ENCODE results near the gene DYDC2. TPM values are rescaled to one million over a fixed set of nuclear protein-coding genes. Genes with fewer than 3 reads are reported as not detected.

The DYDC2 gene
- total RNA-seq, 2 donors from 2014 or later, result not detected

DNA sequence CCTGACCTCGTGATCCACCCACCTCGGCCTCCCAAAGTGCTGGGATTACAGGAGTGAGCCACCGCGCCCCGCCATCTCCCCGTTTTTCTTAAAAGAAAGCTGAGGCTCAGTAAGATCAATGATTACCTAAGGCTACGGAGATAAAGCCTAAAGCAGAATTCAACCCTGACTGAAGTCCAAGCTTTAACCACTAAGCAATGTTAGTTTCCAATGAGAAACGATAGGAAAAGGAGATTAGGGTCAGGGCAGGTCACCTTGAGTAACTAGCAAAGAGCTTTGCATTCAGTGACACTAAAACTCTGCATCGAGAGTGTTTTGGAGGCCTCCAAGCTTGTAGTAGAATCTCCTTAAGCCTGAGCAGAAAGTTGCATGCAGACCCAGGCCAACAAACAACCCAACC lies 34.2 kb downstream of the DYDC2 start:
- H3K27ac Mint-ChIP-seq, result no peak overlapping the region
- H3K27me3 Mint-ChIP-seq, result peaks cover 3 to 8% of the 10 kb centered on the region in 2 donors
- H3K4me3 Mint-ChIP-seq, result no peak overlapping the region
- DNase-seq (ENCODE audit: low spot score), result no peak
- no peaks in the 10 kb centered on the region for H3K36me3 Mint-ChIP-seq
- no peak for ATAC-seq
- no peaks in the 10 kb centered on the region for H3K9me3 Mint-ChIP-seq
- H3K4me1 Mint-ChIP-seq (ENCODE audit: low read depth in 2 of 2), result no peaks in the 10 kb centered on the region

DNA sequence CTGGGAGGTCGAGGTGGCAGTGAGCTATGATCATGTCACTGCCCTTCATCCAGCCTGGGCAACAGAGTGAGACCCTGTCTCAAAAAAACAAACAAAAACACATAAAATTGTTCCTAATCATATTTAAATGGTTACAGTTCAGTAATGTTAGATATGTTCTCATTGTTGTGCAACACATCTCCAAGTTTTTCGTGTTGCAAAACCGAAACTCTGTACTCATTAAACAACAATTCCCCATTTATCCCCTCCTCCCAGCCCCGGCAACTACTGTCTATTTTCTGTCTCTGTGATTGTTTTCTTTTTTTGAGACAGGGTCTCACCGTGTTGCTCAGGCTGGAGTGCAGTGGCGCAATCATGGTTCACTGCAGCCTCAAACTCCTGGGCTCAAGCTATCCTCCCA lies 35.7 kb downstream of the DYDC2 start:
- Mint-ChIP-seq H3K27ac (no peak overlapping the region), H3K4me1 (ENCODE audit: low read depth in 2 of 2) (no peaks in the 10 kb centered on the region), H3K27me3 (peaks cover 4 to 8% of the 10 kb centered on the region in 2 donors), H3K9me3 (no peaks in the 10 kb centered on the region), H3K4me3 (no peak overlapping the region), H3K36me3 (no peaks in the 10 kb centered on the region)
- ATAC-seq (no peak), DNase-seq (ENCODE audit: low spot score) (no peak)

DNA sequence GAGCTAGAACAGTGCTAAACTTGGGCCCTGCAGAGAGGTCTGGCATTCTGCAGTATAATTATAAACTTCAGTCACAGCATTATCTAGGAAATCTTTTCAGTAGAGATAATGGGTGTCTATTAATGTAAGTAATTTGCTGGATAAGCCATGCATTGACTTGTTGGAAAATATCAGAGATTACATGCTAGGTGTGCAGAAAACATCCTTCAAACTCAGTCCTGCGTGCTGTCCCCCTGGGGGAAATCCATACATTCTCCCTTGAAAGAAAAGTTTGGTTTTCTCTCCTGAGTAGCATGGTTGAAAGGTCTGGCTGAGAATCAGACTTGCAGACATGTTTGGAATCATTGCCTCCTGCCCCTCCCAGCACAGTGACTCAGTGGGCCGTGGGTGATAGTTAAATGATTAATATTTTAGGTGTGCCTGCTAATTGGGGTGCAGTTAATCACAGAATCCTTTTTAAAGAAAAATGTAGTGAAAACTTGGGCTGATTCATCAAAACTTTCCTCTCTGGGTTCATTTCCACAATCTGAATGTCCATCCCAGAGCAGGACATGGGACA lies 37.9 kb downstream of the DYDC2 start:
- no peaks in the 10 kb centered on the region for H3K4me1 Mint-ChIP-seq (ENCODE audit: low read depth in 2 of 2)
- H3K27me3 Mint-ChIP-seq, result peaks cover 6 to 8% of the 10 kb centered on the region in 2 donors
- H3K27ac Mint-ChIP-seq, result no peak overlapping the region
- DNase-seq (ENCODE audit: low spot score) (no peak), ATAC-seq (no peak)
- H3K4me3 Mint-ChIP-seq, result no peak overlapping the region
- no peaks in the 10 kb centered on the region for H3K9me3 Mint-ChIP-seq
- H3K36me3 Mint-ChIP-seq, result no peaks in the 10 kb centered on the region

DNA sequence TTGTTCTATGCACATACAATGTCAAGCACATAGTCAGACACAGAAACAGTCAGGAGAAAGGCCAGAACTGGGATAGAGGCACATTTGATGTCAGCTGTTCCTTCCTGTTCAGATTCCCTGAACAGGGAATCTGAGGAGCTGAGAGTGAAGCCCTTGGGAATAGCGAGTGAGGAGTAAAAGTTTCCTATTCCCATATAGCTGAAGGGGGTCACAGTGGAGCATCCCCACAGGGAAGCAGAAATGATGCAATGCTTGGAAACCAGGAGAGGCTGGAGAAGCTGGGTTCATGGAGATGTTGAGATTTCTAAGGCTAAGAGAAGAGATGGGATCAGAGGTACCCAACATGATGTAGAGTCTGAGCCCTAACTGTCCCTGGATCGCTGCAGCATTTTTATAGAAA lies 40.4 kb downstream of the DYDC2 start:
- Mint-ChIP-seq H3K27ac (no peak overlapping the region), H3K36me3 (no peaks in the 10 kb centered on the region), H3K27me3 (peaks cover 6 to 8% of the 10 kb centered on the region in 2 donors), H3K9me3 (no peaks in the 10 kb centered on the region), H3K4me3 (no peak overlapping the region), H3K4me1 (ENCODE audit: low read depth in 2 of 2) (no peaks in the 10 kb centered on the region)
- DNase-seq (ENCODE audit: low spot score) (no peak), ATAC-seq (no peak)

DNA sequence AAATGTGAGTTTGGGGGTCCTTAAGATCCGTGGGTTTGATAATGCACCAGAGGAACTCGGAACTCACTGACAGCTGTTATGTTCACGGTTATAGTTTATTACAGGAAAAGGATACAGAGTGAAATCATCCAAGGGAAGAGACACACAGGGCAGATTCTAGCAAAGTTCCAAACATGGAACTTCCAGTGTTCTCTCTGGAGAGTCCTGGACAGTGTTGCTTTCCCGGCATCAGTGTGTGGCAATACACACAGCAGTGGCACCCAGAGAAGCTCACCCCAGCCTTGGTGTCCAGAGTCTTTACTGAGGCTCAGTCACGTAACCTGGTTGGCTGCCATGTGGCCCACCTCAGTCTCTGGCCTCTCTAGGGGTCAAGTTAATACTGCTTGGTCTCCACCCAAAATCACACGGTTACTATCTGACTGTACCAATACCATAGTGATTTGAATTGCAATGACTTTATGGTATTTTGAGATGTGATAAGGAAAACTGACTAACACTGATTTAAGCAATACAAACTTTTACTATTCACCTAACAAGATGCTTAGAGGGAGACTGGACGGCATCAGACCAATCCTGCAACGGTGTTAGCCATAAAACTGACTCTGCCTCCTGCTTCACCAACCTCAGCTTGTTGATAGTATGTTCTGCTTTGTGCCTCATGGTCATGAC lies 43.7 kb downstream of the DYDC2 start:
- ATAC-seq (peak in 1 of 2 donors; percentile 43), DNase-seq (ENCODE audit: low spot score) (no peak)
- H3K9me3 Mint-ChIP-seq, result no peaks in the 10 kb centered on the region
- no peaks in the 10 kb centered on the region for H3K4me1 Mint-ChIP-seq (ENCODE audit: low read depth in 2 of 2)
- no peak overlapping the region for H3K27ac Mint-ChIP-seq
- no peaks in the 10 kb centered on the region for H3K36me3 Mint-ChIP-seq
- no peak overlapping the region for H3K4me3 Mint-ChIP-seq
- peaks cover under 1 to 6% of the 10 kb centered on the region in 2 donors for H3K27me3 Mint-ChIP-seq

DNA sequence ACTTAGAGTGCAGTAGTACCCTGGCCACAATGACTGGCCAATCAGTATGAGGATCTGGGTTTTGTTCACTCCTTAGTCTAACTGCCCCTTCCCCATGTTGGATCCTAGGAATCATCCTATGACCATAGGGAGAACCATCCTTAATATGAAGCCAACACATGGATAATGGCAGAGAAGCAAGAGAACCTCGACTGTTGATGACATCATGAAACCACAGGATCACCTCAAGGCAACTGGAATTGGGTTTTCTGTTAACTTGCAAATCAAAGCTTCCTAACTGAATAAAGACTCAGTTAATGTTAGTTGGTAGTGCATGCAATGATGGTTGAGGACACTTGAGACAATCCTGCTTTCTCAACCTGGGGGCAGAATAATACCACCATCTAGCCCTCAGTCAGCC lies 48.5 kb downstream of the DYDC2 start:
- Mint-ChIP-seq H3K4me3 (no peak overlapping the region), H3K36me3 (no peaks in the 10 kb centered on the region), H3K27ac (no peak overlapping the region), H3K27me3 (peaks cover 0 to 5% of the 10 kb centered on the region in 2 donors), H3K4me1 (ENCODE audit: low read depth in 2 of 2) (peaks cover 6 to 7% of the 10 kb centered on the region in 2 donors), H3K9me3 (no peaks in the 10 kb centered on the region)
- DNase-seq (ENCODE audit: low spot score) (no peak), ATAC-seq (no peak)

DNA sequence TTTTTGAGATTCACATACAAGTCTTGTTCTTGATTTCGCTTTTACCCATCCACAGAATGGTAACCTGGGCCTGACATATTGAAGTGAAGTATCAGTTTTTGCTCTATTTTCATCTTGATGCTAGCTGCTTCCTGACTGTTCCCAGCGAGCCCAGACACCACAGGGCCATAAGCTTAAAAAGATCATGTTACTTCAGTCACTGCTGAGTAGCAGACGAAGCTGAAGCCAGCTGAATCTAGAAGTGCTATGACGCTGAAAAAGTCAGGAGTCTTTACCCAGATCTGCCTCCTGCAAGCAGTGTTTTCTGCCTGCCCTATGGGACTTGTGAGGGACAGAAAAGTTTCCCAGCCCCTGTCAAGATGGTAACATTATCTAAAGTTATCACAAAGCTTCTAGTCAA lies 49.0 kb downstream of the DYDC2 start:
- Mint-ChIP-seq H3K9me3 (no peaks in the 10 kb centered on the region), H3K4me1 (ENCODE audit: low read depth in 2 of 2) (peaks cover 6 to 7% of the 10 kb centered on the region in 2 donors), H3K27me3 (peaks cover 0 to 5% of the 10 kb centered on the region in 2 donors), H3K36me3 (no peaks in the 10 kb centered on the region), H3K27ac (no peak overlapping the region), H3K4me3 (no peak overlapping the region)
- ATAC-seq, result no peak
- DNase-seq (ENCODE audit: low spot score), result no peak

DNA sequence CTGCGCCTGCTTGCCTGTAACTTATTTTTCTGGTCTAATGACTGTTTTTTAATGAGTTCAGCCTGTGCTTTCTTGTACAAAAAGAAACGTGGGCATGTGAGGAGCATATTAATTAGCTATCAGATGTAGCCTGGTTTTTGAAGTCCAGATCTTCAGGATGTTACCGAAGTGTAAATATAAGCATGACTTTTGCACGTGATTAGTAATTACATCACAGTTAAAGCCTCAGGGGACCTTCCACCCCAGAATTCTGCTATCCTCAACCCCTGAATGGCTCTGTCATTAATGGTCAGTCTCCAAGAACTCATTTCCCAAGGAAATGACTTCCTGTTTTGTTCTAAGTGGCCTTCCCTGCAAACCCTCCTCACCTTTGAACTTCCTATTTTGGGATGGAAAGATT lies 49.6 kb downstream of the DYDC2 start:
- Mint-ChIP-seq H3K9me3 (no peaks in the 10 kb centered on the region), H3K4me3 (no peak overlapping the region), H3K27ac (peak overlapping the region in 1 of 2 donors; percentile 43), H3K27me3 (peaks cover 0 to 5% of the 10 kb centered on the region in 2 donors), H3K4me1 (ENCODE audit: low read depth in 2 of 2) (peaks cover 6 to 7% of the 10 kb centered on the region in 2 donors), H3K36me3 (no peaks in the 10 kb centered on the region)
- ATAC-seq (no peak), DNase-seq (ENCODE audit: low spot score) (no peak)

DNA sequence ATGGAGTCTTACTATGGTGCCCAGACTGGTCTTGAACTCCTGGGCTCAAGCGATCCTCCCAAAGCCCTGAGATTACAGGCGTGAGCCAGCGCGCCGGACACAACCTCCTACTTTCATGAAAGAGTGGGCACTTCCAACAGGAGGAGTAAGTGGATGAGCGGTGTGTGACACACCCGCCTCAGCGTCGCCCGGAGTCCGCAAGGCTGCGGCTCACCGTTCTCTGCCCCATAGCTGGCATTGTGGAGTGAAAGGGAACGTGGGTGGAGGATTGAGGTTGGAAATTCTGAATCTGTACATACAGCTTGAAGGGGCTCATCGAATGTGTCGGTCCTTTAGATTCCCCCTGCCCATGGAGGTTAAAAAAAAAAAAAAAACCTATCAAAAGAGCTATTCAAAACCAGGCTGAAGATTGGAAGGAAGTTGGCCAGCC lies 51.2 kb downstream of the DYDC2 start:
- DNase-seq (ENCODE audit: low spot score) (no peak), ATAC-seq (peak; percentile 34 to 50)
- Mint-ChIP-seq H3K27ac (peak overlapping the region; percentile 48 to 74), H3K36me3 (no peaks in the 10 kb centered on the region), H3K9me3 (no peaks in the 10 kb centered on the region), H3K4me3 (peak overlapping the region; percentile 87), H3K4me1 (ENCODE audit: low read depth in 2 of 2) (peaks cover 6 to 7% of the 10 kb centered on the region in 2 donors), H3K27me3 (peaks cover 0 to 5% of the 10 kb centered on the region in 2 donors)

DNA sequence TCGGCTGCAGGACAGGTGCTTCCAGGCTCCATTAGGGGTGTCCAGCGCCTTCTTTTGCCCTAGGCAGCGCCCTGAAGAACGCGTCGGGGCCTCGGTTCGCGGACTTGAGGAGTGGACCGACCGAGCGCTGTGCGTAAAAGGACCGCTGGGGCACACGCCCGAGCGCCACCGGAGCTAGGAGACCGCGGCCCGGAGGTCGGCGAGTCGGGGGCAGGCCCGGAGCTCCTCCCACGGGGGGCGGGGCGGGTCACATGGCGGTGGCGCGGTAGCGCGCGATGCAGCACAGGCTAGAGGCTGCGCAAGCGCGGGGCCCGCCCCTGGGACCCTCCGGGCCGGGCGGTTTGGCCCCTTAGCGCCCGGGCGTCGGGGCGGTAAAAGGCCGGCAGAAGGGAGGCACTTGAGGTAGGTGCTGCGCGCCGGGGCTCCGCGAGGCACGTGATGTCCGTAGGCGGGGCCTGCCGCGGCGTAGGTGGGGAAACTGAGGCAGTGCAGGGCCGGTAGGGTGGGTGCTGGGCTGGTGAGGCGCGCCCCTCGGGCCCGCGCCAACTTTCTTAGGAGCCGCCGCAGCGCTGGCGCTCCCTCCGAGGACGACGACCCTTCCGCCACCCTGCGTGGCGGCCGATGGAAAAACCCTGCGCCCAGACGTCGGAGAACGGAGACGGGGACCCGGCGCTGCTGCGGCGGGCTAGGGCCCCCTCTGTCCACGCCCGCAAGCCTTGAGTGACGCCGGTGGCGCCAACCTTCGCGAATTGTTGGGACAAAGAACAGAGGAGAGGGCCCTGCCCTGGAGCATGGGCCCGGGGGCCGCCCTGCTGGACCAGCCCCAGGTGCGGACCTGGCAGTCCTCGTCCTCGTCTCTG lies 51.9 kb downstream of the DYDC2 start, which contains the start of gene PRXL2A:
Gene PRXL2A (plus strand): TSS at position 310 of the 860 bp plus-strand sequence. CDS start 11,917 bp downstream, outside the sequence.
- DNase-seq (ENCODE audit: low spot score), result peak; percentile 89
- peak within 1 kb of the TSS; percentile 87 for H3K4me3 Mint-ChIP-seq
- peak; percentile 96 to 97 for ATAC-seq
- H3K4me1 Mint-ChIP-seq (ENCODE audit: low read depth in 2 of 2), result peaks cover 6 to 7% of the 10 kb centered on the region in 2 donors
- peak within 1 kb of the TSS; percentile 48 to 74 for H3K27ac Mint-ChIP-seq
- H3K9me3 Mint-ChIP-seq, result no peaks in the 10 kb centered on the region
- peaks cover 0 to 5% of the 10 kb centered on the region in 2 donors for H3K27me3 Mint-ChIP-seq
- H3K36me3 Mint-ChIP-seq, result no peaks in the 10 kb centered on the region

DNA sequence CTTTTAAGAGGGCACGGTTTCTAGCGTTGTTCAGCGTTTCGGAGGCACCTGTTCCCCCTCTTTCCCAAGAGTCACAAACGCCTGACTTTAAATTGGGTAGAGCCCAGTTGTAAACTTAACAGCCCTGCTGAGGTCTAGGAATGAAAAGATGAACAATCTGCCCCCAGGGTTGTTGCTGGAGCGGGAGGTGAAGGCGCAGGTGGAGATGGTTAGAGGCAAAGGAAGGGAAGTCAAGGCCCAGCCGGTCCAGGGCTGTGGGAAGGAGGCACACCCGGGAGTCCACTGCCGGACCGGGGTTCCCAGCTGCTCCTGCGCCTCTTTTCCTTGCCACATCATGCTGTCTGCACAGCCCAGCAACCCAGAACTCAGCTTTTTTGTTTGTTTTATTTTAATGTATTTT lies 52.5 kb downstream of the DYDC2 start:
- peaks cover 0 to 5% of the 10 kb centered on the region in 2 donors for H3K27me3 Mint-ChIP-seq
- no peak for ATAC-seq
- peaks cover 6 to 7% of the 10 kb centered on the region in 2 donors for H3K4me1 Mint-ChIP-seq (ENCODE audit: low read depth in 2 of 2)
- H3K27ac Mint-ChIP-seq, result no peak overlapping the region
- DNase-seq (ENCODE audit: low spot score), result no peak
- no peaks in the 10 kb centered on the region for H3K9me3 Mint-ChIP-seq
- H3K36me3 Mint-ChIP-seq, result no peaks in the 10 kb centered on the region
- H3K4me3 Mint-ChIP-seq, result peak overlapping the region; percentile 42

DNA sequence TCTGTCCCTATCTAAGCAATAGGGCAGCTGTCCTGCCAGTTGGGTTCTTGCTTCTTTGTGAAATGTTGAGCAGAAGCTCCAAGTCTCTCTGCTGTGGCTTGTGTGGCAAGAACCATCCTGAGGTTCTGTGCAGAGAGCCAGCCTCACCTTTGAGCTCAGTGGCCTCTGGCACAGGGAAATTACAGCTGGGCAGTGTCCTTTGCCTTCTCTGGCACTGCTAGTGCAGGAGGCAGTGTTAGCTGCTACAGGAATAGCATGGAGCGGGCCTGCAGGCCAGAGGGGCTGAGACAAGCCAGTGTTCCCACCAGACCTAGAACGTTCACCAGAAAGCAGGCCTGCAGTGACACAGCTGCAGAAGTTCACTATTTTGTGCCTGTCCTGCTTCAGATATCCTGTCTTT lies 53.5 kb downstream of the DYDC2 start:
- DNase-seq (ENCODE audit: low spot score) (no peak), ATAC-seq (no peak)
- no peak overlapping the region for H3K27ac Mint-ChIP-seq
- H3K9me3 Mint-ChIP-seq, result no peaks in the 10 kb centered on the region
- H3K4me3 Mint-ChIP-seq, result no peak overlapping the region
- no peaks in the 10 kb centered on the region for H3K36me3 Mint-ChIP-seq
- H3K4me1 Mint-ChIP-seq (ENCODE audit: low read depth in 2 of 2), result peaks cover 6 to 7% of the 10 kb centered on the region in 2 donors
- peaks cover 0 to 5% of the 10 kb centered on the region in 2 donors for H3K27me3 Mint-ChIP-seq

DNA sequence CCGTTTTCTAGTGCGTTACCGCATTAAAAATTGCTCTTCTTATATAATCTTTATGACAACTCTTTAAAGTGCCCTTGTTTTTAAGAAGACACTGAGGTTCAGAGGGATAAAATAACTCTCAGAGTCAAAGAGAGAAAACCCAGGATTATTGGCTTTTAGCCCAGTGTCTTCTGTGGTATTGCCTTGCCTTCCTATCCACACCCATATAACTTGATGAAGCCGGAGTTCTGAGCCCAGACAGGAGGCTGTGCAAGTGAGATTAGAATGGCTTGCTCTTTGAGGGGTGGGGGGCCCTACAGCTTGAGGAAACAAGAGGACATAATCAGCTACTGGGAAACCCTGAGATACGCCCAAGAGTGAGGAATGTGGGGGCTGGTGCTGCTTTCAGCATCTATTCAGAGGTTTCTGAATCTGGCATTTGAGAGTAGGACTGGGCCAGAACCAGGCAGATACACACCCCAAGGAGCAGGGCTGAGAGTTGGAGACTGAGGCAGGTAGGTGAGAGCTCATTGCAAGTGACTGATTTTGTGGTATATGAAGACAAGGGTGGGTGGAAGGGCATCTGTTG lies 54.1 kb downstream of the DYDC2 start:
- peaks cover 0 to 5% of the 10 kb centered on the region in 2 donors for H3K27me3 Mint-ChIP-seq
- no peak overlapping the region for H3K4me3 Mint-ChIP-seq
- no peaks in the 10 kb centered on the region for H3K36me3 Mint-ChIP-seq
- no peak for ATAC-seq
- no peaks in the 10 kb centered on the region for H3K9me3 Mint-ChIP-seq
- H3K27ac Mint-ChIP-seq, result no peak overlapping the region
- DNase-seq (ENCODE audit: low spot score), result no peak
- H3K4me1 Mint-ChIP-seq (ENCODE audit: low read depth in 2 of 2), result peaks cover 6 to 7% of the 10 kb centered on the region in 2 donors
